CD4-positive, alpha-beta memory T cell (primary cell): ENCODE measurements around the gene ABRACL. TPM values are rescaled to one million over a fixed set of nuclear protein-coding genes. Genes with fewer than 3 reads are reported as not detected.

Experiments
- CTCF ChIA-PET: fragments of 350-600 bp; sonication (Branson Sonifier 250); formaldehyde crosslinking; loops from one replicate; lab custom pipeline; 2021; ENCODE audit warnings: inconsistent platforms; ENCODE audit not compliant: partially characterized antibody; lab: Charles Lee
- POLR2A ChIA-PET: fragments of 350-600 bp; sonication (Branson Sonifier 250); formaldehyde crosslinking; loops from one replicate; lab custom pipeline; 2021; ENCODE audit not compliant: partially characterized antibody; lab: Charles Lee
- DNase-seq, 5 donors: peaks; one replicate each; pipeline versions ENCODE4 v3.0.0 to v3.0.0-alpha.2; 2020 to 2022; ENCODE audit warnings: mixed read lengths in 1 of 5
- H3K27ac ChIP-seq: one replicate; pipeline ENCODE4 v1.7.0; 2013; ENCODE audit warnings: low read depth, low read length
- H3K27me3 ChIP-seq: 2 replicates; pipeline ENCODE4 v1.7.0; 2013; ENCODE audit warnings: mild to moderate bottlenecking, low read length, moderate library complexity; ENCODE audit not compliant: insufficient read depth
- H3K36me3 ChIP-seq: 2 replicates; pipeline ENCODE4 v1.7.0; 2013; ENCODE audit warnings: mild to moderate bottlenecking, low read length, moderate library complexity; ENCODE audit not compliant: insufficient read depth
- H3K4me1 ChIP-seq: 2 replicates; pipeline ENCODE4 v1.7.0; 2013; ENCODE audit warnings: mild to moderate bottlenecking, low read length, moderate library complexity; ENCODE audit not compliant: insufficient read depth
- H3K4me3 ChIP-seq, 2 donors: one replicate each; pipeline ENCODE4 v1.7.0; 2013; ENCODE audit warnings: low read length in 2 of 2, mild to moderate bottlenecking in 1 of 2
- H3K9me3 ChIP-seq, 2 donors: one replicate each; pipeline ENCODE4 v1.7.0; 2013; ENCODE audit warnings: low read length in 2 of 2, control low read depth in 1 of 2; ENCODE audit not compliant: control insufficient read depth in 1 of 2
- H3K27ac Mint-ChIP-seq, 7 donors: one replicate each; pipeline ENCODE4 v1.8.0; 2020 to 2021; ENCODE audit warnings: mixed read lengths in 7 of 7, mild to moderate bottlenecking in 6 of 7, inconsistent platforms in 3 of 7, moderate library complexity in 3 of 7
- H3K27me3 Mint-ChIP-seq, 2 donors: one replicate each; pipeline ENCODE4 v1.8.0; 2020 to 2021; ENCODE audit warnings: mixed read lengths in 2 of 2
- H3K36me3 Mint-ChIP-seq, 2 donors: one replicate each; pipeline ENCODE4 v1.8.0; 2020 to 2021; ENCODE audit warnings: mixed read lengths in 2 of 2, inconsistent platforms in 1 of 2, mild to moderate bottlenecking in 1 of 2
- H3K4me1 Mint-ChIP-seq, 4 donors: one replicate each; pipeline ENCODE4 v1.8.0; 2020 to 2021; ENCODE audit warnings: mixed read lengths in 4 of 4, mild to moderate bottlenecking in 1 of 4
- H3K4me3 Mint-ChIP-seq, 8 donors: one replicate each; pipeline ENCODE4 v1.8.0; 2020 to 2021; ENCODE audit warnings: mixed read lengths in 8 of 8, mild to moderate bottlenecking in 7 of 8, moderate library complexity in 6 of 8, inconsistent platforms in 3 of 8
- H3K9me3 Mint-ChIP-seq, 8 donors: one replicate each; pipeline ENCODE4 v1.8.0; 2020 to 2021; ENCODE audit warnings: mixed read lengths in 8 of 8, mild to moderate bottlenecking in 5 of 8, inconsistent platforms in 3 of 8, moderate library complexity in 1 of 8
- intact Hi-C: fragments of 100-400 bp; cut with micrococcal nuclease; formaldehyde crosslinking; loops from one replicate; pipeline ENCODE4 v1.15.1; 2023
- polyA plus RNA-seq, 2 donors: library from polyadenylated mRNA; unstranded; fragments of 300-500 nt; fragmentation: Illumina TruSeq; gene quantifications; one replicate each; pipeline ENCODE4 v1.2.3, GENCODE V29; 2021
- total RNA-seq, 2 experiments: library from RNA; stranded (reverse); gene quantifications; one replicate each; pipeline ENCODE4 v1.2.3, GENCODE V29; 2021

Gene ABRACL
- total and polyA plus RNA-seq, 4 experiments from 2014 or later = 103 to 289 (median 180) TPM

GRCh38 chr6:139010674-139011073 is 17.9 kb upstream of the ABRACL start:
- no peak for DNase-seq
- no peaks in the 10 kb centered on the region for H3K27me3 ChIP-seq
- H3K27me3 Mint-ChIP-seq = peaks cover 0 to 3% of the 10 kb centered on the region in 2 donors
- H3K36me3 Mint-ChIP-seq = no peaks in the 10 kb centered on the region
- no peak overlapping the region for H3K27ac Mint-ChIP-seq
- no peaks in the 10 kb centered on the region for H3K4me1 Mint-ChIP-seq
- H3K4me3 ChIP-seq = no peak overlapping the region
- POLR2A ChIA-PET = no interaction called here
- no peaks in the 10 kb centered on the region for H3K4me1 ChIP-seq
- H3K9me3 Mint-ChIP-seq = no peaks in the 10 kb centered on the region
- no peak overlapping the region for H3K4me3 Mint-ChIP-seq
- H3K27ac ChIP-seq = no peak overlapping the region
- no peaks in the 10 kb centered on the region for H3K36me3 ChIP-seq
- no peaks in the 10 kb centered on the region for H3K9me3 ChIP-seq
- intact Hi-C loops = no loop called here
- CTCF ChIA-PET = interaction anchor here (1.4 kb wide), 1 partner anchor 9 kb away, joined by 3 read pairs; no protein-coding TSS in a partner anchor

DNA sequence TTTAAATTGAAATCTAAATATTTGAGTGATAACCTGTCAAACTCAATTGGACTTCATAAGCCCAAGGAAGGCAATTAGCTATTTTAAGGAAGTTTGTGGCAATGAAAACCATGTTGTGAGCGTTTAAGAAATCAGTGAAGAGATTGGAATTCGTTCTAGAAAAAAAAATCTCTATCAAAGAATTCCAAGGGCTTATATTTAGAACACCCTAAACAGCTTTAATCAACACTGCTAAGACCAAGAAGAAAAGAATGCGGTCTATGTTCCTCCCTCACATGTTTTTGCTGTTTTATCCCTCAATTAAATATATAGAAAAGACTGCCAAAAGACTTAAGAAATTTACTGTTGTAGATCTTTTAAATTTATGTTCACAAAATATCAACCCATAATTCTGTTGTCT is 16.6 kb upstream of the ABRACL start:
- no peaks in the 10 kb centered on the region for H3K4me1 Mint-ChIP-seq
- CTCF ChIA-PET = interaction anchor here (1.1 kb wide), 1 partner anchor 24 kb away, joined by 3 read pairs; no protein-coding TSS in a partner anchor
- H3K27ac ChIP-seq = no peak overlapping the region
- H3K27me3 Mint-ChIP-seq = peaks cover 0 to 3% of the 10 kb centered on the region in 2 donors
- H3K4me1 ChIP-seq = no peaks in the 10 kb centered on the region
- H3K36me3 ChIP-seq = no peaks in the 10 kb centered on the region
- no peaks in the 10 kb centered on the region for H3K9me3 ChIP-seq
- no peak overlapping the region for H3K4me3 ChIP-seq
- DNase-seq = no peak
- POLR2A ChIA-PET = no interaction called here
- no peaks in the 10 kb centered on the region for H3K9me3 Mint-ChIP-seq
- H3K4me3 Mint-ChIP-seq = no peak overlapping the region
- intact Hi-C loops = no loop called here
- no peaks in the 10 kb centered on the region for H3K36me3 Mint-ChIP-seq
- no peaks in the 10 kb centered on the region for H3K27me3 ChIP-seq
- H3K27ac Mint-ChIP-seq = no peak overlapping the region

GRCh38 chr6:139013185-139013800 is 15.3 kb upstream of the ABRACL start:
- Histone ChIP-seq H3K4me3 (no peak overlapping the region), H3K36me3 (no peaks in the 10 kb centered on the region), H3K27me3 (no peaks in the 10 kb centered on the region), H3K27ac (no peak overlapping the region), H3K9me3 (no peaks in the 10 kb centered on the region), H3K4me1 (no peaks in the 10 kb centered on the region)
- intact Hi-C loops = no loop called here
- no peaks in the 10 kb centered on the region for H3K36me3 Mint-ChIP-seq
- no peak overlapping the region for H3K4me3 Mint-ChIP-seq
- ChIA-PET CTCF (no interaction called here), POLR2A (no interaction called here)
- H3K27me3 Mint-ChIP-seq = peaks cover 0 to 3% of the 10 kb centered on the region in 2 donors
- no peak overlapping the region for H3K27ac Mint-ChIP-seq
- no peaks in the 10 kb centered on the region for H3K9me3 Mint-ChIP-seq
- H3K4me1 Mint-ChIP-seq = no peaks in the 10 kb centered on the region
- no peak for DNase-seq

GRCh38 chr6:139014945-139015344 is 13.6 kb upstream of the ABRACL start:
- no peak for DNase-seq
- Histone ChIP-seq H3K4me3 (no peak overlapping the region), H3K27ac (no peak overlapping the region), H3K27me3 (no peaks in the 10 kb centered on the region), H3K9me3 (no peaks in the 10 kb centered on the region), H3K36me3 (no peaks in the 10 kb centered on the region), H3K4me1 (no peaks in the 10 kb centered on the region)
- Mint-ChIP-seq H3K4me3 (no peak overlapping the region), H3K27ac (no peak overlapping the region), H3K9me3 (no peaks in the 10 kb centered on the region), H3K27me3 (peaks cover 0 to 3% of the 10 kb centered on the region in 2 donors), H3K4me1 (peaks cover 0 to 3% (median 0%) of the 10 kb centered on the region in 4 donors), H3K36me3 (no peaks in the 10 kb centered on the region)
- intact Hi-C loops = no loop called here
- ChIA-PET POLR2A (no interaction called here), CTCF (interaction anchor here (1.3 kb wide), 1 partner anchor 65 kb away, joined by 3 read pairs; no protein-coding TSS in a partner anchor)

DNA sequence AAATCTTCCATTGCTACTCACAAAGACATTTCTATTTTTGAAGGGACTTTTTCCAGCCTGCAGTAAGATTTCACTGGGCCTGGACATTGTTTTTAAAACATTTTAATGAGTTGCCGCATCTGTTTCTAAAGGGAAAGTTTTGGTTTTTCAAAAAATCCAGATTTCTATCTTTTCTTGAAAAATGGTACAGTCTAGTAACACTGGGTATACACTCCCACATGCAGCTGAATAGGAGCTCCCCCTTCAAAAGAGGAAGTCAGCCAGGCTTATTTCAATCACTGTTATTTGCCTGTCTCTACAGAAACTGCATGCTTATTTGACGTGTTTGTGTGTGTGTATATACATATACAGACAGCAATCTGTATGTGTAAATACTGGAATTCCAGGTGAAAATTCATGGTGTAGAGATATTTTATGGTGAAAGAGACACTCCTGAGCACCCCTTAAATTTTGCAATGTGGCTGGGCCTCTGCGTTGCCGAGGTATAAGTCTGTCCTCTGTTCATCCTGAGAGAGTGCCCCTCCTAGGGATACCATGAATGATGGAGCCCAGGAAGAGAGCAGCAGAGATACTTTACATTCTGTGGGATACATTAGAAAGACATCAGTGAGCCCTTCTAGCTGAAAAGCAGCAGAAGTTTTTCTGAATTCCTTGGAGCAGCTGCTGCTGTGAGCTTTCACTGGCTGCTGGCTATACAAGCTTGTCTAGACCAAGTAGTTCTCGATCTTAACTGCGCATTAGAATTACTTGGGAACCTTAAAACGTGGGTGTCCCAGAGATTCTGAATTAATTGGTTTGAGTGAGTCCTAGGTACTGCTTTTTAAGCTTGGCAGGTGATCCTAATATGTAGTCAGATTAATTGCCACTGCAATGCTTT is 12.0 kb upstream of the ABRACL start:
- H3K9me3 ChIP-seq = no peaks in the 10 kb centered on the region
- Mint-ChIP-seq H3K4me1 (peaks cover 0 to 5% (median 0%) of the 10 kb centered on the region in 4 donors), H3K9me3 (no peaks in the 10 kb centered on the region), H3K4me3 (no peak overlapping the region), H3K27me3 (peaks cover 0 to 3% of the 10 kb centered on the region in 2 donors), H3K27ac (peak overlapping the region in 1 of 7 donors; percentile 20), H3K36me3 (no peaks in the 10 kb centered on the region)
- H3K4me3 ChIP-seq = no peak overlapping the region
- H3K36me3 ChIP-seq = no peaks in the 10 kb centered on the region
- no peaks in the 10 kb centered on the region for H3K27me3 ChIP-seq
- no peaks in the 10 kb centered on the region for H3K4me1 ChIP-seq
- intact Hi-C loops = no loop called here
- ChIA-PET POLR2A (interaction anchor here (0.6 to 0.8 kb wide), 2 partner anchors 96 to 429 kb away, joined by 3 read pairs; no protein-coding TSS in a partner anchor), CTCF (interaction anchor here (1.0 to 1.4 kb wide), 3 partner anchors 14 to 34 kb away, joined by 3 to 4 read pairs (median 4); partner anchors contain the start of gene REPS1)
- no peak overlapping the region for H3K27ac ChIP-seq
- DNase-seq = no peak

DNA sequence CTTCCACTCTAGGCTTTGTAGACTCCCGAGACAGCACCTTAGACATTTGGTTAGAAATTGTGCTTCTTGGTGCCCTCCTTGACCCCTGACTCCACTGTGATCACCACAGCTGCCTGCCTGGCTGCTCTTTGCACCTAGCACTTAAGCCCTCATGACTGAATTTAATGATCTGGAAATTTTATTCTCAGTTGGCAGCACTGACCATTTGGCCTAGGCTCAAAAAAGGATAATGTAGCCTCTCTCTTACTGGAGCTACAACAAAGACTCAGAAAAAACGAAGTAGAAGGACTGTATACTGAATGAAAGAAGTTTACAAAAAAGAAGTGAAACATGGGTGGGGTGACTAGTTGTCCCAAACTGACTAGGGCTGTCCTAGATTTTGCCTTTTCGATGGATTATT is 11.3 kb upstream of the ABRACL start:
- peaks cover 0 to 3% of the 10 kb centered on the region in 2 donors for H3K27me3 Mint-ChIP-seq
- Histone ChIP-seq H3K27me3 (no peaks in the 10 kb centered on the region), H3K4me3 (no peak overlapping the region), H3K4me1 (no peaks in the 10 kb centered on the region), H3K9me3 (no peaks in the 10 kb centered on the region), H3K27ac (no peak overlapping the region), H3K36me3 (no peaks in the 10 kb centered on the region)
- ChIA-PET POLR2A (interaction anchor here (0.8 kb wide), 1 partner anchor 95 kb away, joined by 3 read pairs; no protein-coding TSS in a partner anchor), CTCF (interaction anchor here (0.6 to 1.4 kb wide), 4 partner anchors 8 to 35 kb away, joined by 3 to 4 read pairs (median 4); partner anchors contain the start of gene REPS1)
- H3K36me3 Mint-ChIP-seq = no peaks in the 10 kb centered on the region
- peak overlapping the region in 1 of 7 donors; percentile 52 for H3K27ac Mint-ChIP-seq
- no peak for DNase-seq
- H3K4me1 Mint-ChIP-seq = peaks cover 0 to 5% (median 0%) of the 10 kb centered on the region in 4 donors
- H3K9me3 Mint-ChIP-seq = no peaks in the 10 kb centered on the region
- no peak overlapping the region for H3K4me3 Mint-ChIP-seq
- intact Hi-C loops = no loop called here

GRCh38 chr6:139019722-139020121 is 8.8 kb upstream of the ABRACL start:
- intact Hi-C loops = no loop called here
- Histone ChIP-seq H3K9me3 (no peaks in the 10 kb centered on the region), H3K27ac (no peak overlapping the region), H3K4me1 (no peaks in the 10 kb centered on the region), H3K27me3 (no peaks in the 10 kb centered on the region), H3K36me3 (no peaks in the 10 kb centered on the region), H3K4me3 (no peak overlapping the region)
- ChIA-PET POLR2A (no interaction called here), CTCF (interaction anchor here (0.6 to 1.4 kb wide), 3 partner anchors 8 to 235 kb away, joined by 3 read pairs; no protein-coding TSS in a partner anchor)
- no peak overlapping the region for H3K27ac Mint-ChIP-seq
- no peaks in the 10 kb centered on the region for H3K9me3 Mint-ChIP-seq
- no peak overlapping the region for H3K4me3 Mint-ChIP-seq
- no peaks in the 10 kb centered on the region for H3K27me3 Mint-ChIP-seq
- peaks cover 0 to 5% (median 0%) of the 10 kb centered on the region in 4 donors for H3K4me1 Mint-ChIP-seq
- H3K36me3 Mint-ChIP-seq = no peaks in the 10 kb centered on the region
- DNase-seq = no peak
